Thoracic aorta (tissue), 2 donors: ENCODE data around the gene EFNA2. TPM values are rescaled to one million over a fixed set of nuclear protein-coding genes. Genes with fewer than 3 reads are reported as not detected.

Source experiments
- ATAC-seq: fragments of 150-250 bp; one replicate; pipeline ENCODE4 v1.8.0; 2017; ENCODE audit warnings: low read depth; ENCODE audit not compliant: insufficient number of reproducible peaks, low FRiP score
- DNase-seq: peaks from one replicate; pipeline ENCODE4 v3.0.0-alpha.2; 2020; ENCODE audit warnings: low spot score
- H3K27ac ChIP-seq, 2 donors: fragments of 200-600 bp; sonication (generic); 1 replicate in 1 of 2; 2 replicates in 1 of 2; pipeline ENCODE4 v1.5.1; 2016; ENCODE audit warnings: mild to moderate bottlenecking in 2 of 2, moderate library complexity in 2 of 2
- H3K27me3 ChIP-seq: fragments of 200-600 bp; sonication (generic); replicated peaks from 2 replicates; pipeline ENCODE4 v1.6.0; 2016; ENCODE audit warnings: mild to moderate bottlenecking; ENCODE audit not compliant: insufficient read depth
- H3K36me3 ChIP-seq: fragments of 200-600 bp; sonication (generic); one replicate; pipeline ENCODE4 v1.5.1; 2016
- H3K4me1 ChIP-seq, 2 donors: fragments of 200-600 bp; sonication (generic); 1 replicate in 1 of 2; 2 replicates in 1 of 2; pipeline versions ENCODE4 v1.5.1 to v1.6.0; 2016; ENCODE audit warnings: low read depth in 2 of 2, mild to moderate bottlenecking in 1 of 2; ENCODE audit not compliant: control insufficient read depth in 1 of 2
- H3K4me3 ChIP-seq: fragments of 200-600 bp; sonication (generic); 2 replicates; pipeline ENCODE4 v1.5.1; 2016; ENCODE audit warnings: mild to moderate bottlenecking
- H3K9me3 ChIP-seq: fragments of 200-600 bp; sonication (generic); 2 replicates; pipeline ENCODE4 v1.5.1; 2016
- CTCF ChIP-seq: fragments of 200-600 bp; sonication (generic); IDR thresholded peaks from one replicate; pipeline ENCODE4 v1.5.1; 2019; ENCODE audit warnings: antibody characterized with exemption
- total RNA-seq, 2 donors: library from RNA; depleted of rRNA; stranded (reverse); fragments of >200 nt; gene quantifications; one replicate each; pipeline versions ENCODE4 v1.1.0 to v1.2.3, GENCODE V29; 2016

The EFNA2 gene
- total RNA-seq, 2 donors from 2014 or later: not detected

- ATAC-seq (no peak), DNase-seq (no peak)
- Histone ChIP-seq H3K27me3 (no peaks in the 10 kb centered on the region), H3K36me3 (no peaks in the 10 kb centered on the region), H3K27ac (no peak overlapping the region), H3K4me3 (no peak overlapping the region), H3K9me3 (no peaks in the 10 kb centered on the region), H3K4me1 (peaks cover 0 to 9% of the 10 kb centered on the region in 2 donors)
- TF ChIP-seq CTCF: no peak
Observed at GRCh38 chr19:1312767-1313694, 27.4 kb downstream of the EFNA2 start.

- Histone ChIP-seq H3K4me3 (no peak overlapping the region), H3K36me3 (no peaks in the 10 kb centered on the region), H3K27me3 (no peaks in the 10 kb centered on the region), H3K4me1 (peaks cover 0 to 9% of the 10 kb centered on the region in 2 donors), H3K27ac (no peak overlapping the region), H3K9me3 (no peaks in the 10 kb centered on the region)
- no peak for ATAC-seq
- DNase-seq: no peak
- TF ChIP-seq CTCF: no peak
Observed at GRCh38 chr19:1313695-1314613, 28.3 kb downstream of the EFNA2 start.

GRCh38 chr19:1315470-1316166 lies 29.9 kb downstream of the EFNA2 start:
- H3K9me3 ChIP-seq: no peaks in the 10 kb centered on the region
- H3K27ac ChIP-seq: no peak overlapping the region
- peak overlapping the region; percentile 35 for H3K4me3 ChIP-seq
- no peaks in the 10 kb centered on the region for H3K36me3 ChIP-seq
- ATAC-seq (no peak), DNase-seq (no peak)
- H3K4me1 ChIP-seq: peaks cover 0 to 9% of the 10 kb centered on the region in 2 donors
- TF ChIP-seq CTCF: peak; percentile 65
- no peaks in the 10 kb centered on the region for H3K27me3 ChIP-seq

- ATAC-seq: no peak
- Histone ChIP-seq H3K27ac (no peak overlapping the region), H3K4me1 (peaks cover 0 to 9% of the 10 kb centered on the region in 2 donors), H3K4me3 (no peak overlapping the region), H3K36me3 (no peaks in the 10 kb centered on the region), H3K9me3 (no peaks in the 10 kb centered on the region), H3K27me3 (no peaks in the 10 kb centered on the region)
- DNase-seq: no peak
- TF ChIP-seq CTCF: no peak
Observed at GRCh38 chr19:1316466-1316865, 30.8 kb downstream of the EFNA2 start.
